H54 (cell line): ENCODE results near the gene NGRN.
A peak's percentile ranks its signal among the peaks of the same experiment; 100 is the strongest.

ENCODE experiments used
- DNase-seq: peaks from one replicate; pipeline ENCODE4 v3.0.0; 2011; ENCODE audit warnings: low spot score, mixed read lengths; ENCODE audit not compliant: insufficient read length
- FAIRE-seq: peaks from 3 replicates; lab custom pipeline; 2011; peaks lifted over from hg19 to GRCh38; lab: Jason Lieb, UNC
- POLR2A ChIP-seq: IDR thresholded peaks from 2 replicates; pipeline ENCODE4 v1.6.1; 2011; ENCODE audit warnings: low read depth, mild to moderate bottlenecking, low read length

Gene NGRN

DNA sequence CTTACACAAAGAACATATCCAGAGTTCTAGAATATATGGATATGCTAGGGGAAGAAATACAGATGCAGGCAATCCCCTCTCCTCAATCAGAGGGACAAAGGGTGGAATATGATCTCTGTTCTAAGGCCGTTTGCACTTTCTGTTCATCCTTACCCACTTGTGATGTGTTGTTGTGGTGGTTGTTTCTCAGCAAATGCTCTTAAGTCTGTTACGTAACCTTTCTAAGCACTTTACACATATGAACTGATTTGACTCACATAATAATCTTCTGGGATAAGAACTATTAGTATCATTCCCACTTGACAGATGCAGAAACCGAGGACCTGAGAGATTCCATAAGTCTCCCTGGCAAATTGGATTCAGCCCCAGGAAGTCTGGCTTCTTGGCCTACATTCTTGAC, 40.5 kb downstream of the NGRN start:
- FAIRE-seq (no peak), DNase-seq (no peak)

DNA sequence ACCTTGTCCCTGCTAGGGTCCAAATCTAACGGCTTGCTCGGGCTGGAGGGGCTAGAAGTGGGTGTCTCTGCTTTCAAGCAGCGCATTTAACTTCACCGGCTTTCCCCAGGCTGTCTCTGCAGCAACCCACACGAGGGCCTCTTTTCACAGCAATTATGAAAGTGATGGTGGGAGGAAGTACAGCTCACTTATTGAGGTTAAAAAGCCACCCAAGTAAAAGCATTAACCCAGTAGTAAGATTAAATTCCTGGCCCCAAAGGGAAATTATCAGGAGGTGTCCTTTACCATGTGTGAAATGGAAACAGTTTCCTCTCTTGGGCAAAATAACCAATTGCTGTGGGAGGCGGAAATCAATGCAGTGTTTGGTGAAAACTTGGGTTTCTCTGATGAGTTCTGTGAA, 41.1 kb downstream of the NGRN start:
- no peak for TF ChIP-seq POLR2A
- DNase-seq: no peak
- FAIRE-seq: no peak

More for the DNA sequence above, 40.5 kb downstream of the NGRN start:
- TF ChIP-seq POLR2A: no peak

DNA sequence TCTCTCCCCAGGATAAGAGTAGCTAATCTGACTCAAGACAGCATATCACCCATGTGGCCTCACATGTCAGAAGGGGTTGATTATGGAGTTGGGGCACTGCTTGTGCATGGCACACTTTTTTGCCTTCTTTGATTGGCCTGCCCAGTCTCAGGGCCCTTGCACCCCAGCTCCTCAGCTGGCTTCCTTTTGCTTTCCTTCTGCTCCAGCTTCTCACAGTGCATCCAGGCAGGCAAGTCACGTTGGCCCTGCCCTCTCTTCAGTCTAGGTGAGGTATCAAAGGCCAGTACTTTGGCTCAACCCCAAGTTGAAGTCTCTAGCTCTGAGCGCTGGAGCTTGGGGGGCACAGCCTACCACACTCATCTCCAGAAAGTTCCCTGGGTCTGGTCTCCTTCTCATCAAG, 42.2 kb downstream of the NGRN start:
- no peak for DNase-seq
- no peak for TF ChIP-seq POLR2A
- no peak for FAIRE-seq

DNA sequence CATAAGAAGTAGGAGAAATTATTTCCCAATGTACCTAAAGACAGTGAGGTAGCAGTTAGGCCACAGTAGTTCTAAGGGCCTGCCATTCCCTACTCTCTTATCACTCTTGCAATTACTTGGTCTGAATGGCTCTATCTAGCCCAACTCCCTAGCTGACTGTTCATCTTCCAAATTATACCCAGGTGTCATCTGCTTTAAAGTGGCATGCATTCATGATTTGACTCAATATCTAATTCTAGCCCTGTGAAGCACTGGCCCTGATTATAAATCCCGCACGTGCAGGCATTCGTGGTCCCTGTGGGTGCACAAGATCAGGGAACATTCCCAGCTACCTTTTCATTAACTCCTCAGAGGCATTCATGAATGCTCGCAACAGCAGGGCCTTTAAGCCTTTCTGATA, 43.5 kb downstream of the NGRN start:
- no peak for FAIRE-seq
- no peak for TF ChIP-seq POLR2A
- no peak for DNase-seq

DNA sequence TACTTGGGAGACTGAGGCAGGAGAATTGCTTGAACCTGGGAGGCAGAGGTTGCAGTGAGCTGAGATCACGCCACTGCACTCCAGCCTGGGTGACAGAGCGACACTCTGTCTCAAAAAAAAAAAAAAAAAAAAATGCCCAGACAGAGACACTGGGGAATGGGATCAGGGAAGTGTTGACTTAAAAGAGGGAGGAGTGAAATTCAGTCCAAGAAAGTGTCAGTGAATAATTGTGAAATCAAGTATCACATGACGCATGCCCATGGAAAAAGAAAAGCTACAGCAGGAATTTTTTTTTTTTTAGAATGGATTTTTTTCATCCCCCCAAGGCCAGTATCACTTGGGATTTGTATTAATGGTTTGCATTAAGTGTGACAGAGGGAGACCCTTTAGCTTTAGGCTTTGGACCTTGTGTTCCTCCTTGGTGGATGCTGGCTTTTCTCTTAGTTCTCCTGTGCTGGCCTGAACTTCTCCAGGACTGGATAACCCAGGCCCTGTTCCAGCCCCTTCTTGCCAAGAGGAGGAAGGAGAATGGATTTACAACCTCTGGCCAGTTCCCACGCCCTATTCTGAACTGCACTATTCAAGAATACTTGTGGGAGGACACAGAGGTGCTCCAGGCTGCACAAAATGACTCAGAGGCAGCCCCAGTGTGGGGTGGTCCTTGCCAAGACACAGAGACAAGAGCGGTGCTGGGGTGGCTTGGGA, 50.0 kb downstream of the NGRN start:
- DNase-seq (no peak), FAIRE-seq (no peak)
- TF ChIP-seq POLR2A: no peak

DNA sequence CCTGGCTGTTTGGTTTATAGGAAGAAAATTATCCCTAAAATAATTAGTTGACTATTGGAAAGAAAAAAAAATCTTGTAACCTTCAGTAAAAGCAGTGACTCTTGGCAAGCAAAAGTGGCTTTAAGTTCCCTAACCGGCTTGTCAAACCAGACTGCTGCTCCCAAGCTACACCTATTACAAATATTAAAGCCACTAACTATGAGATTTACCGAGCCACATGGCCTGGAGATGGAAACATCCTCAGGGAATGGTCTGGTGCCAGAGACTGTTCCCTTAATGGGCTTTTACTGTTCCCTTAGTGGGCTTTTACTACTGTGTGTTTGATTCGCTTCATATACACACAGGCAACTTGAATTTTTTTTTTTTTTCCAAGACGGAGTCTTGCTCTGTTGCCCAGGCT, 50.7 kb downstream of the NGRN start:
- TF ChIP-seq POLR2A: no peak
- no peak for FAIRE-seq
- DNase-seq: no peak

DNA sequence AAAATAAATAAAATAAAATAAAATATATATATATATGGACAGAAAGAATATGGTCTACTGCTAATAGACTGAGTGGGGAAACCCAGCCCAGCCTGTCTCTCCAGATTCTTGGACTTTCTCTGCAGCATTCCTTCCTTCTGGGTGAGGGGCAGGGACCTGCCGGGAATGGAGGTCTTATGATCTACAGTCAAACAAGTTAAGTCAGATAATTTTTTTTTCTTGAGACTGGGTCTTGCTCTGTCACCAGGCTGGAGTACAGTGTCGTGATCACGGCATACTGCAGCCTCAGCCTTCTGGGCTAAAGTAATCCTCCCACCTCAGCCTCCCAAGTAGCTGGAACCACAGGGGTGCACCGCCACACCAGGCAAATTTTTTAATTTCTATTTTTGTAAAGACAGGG, 53.1 kb downstream of the NGRN start:
- no peak for DNase-seq
- TF ChIP-seq POLR2A: no peak
- FAIRE-seq: no peak

DNA sequence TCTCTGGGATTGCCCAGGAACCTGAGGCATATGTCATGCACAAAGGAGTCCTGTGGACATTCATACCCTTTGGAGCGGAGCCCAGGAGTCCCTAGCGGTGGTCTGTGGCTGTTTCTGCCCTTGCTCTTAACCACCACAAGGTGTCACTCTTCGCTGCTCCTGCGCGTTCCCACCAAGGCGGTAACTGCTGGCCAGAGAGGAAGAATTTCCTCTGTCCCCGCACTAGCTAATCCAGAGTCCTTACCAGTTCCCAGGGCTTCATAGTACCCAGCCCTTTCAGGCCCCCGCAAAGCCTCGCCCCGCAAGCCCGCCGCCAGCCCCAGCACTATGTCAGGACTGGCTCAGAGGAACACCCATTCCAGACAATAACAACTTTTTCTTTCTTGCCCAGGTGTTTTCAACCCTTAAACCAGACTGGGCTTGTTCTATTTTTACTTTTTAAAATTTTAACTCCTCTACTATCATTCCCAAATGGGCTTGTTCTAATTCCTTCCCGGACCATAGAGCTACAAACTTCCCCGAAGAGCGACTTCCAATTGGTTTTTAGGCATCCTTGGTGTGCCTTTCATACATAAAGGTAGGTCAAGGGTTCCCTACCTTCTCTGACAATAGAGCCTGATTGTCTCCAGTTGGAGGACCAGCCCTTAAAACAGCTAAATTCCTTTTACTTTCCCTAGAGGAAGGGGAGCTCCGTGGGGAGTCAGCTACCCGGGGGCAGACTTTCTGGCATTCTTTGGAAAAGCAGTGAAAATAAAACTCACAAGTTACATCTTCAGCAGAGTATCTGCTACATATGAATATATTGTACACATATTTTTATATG, 54.8 kb downstream of the NGRN start:
- FAIRE-seq: peak; percentile 92
- TF ChIP-seq POLR2A: no peak
- DNase-seq: peak; percentile 51

DNA sequence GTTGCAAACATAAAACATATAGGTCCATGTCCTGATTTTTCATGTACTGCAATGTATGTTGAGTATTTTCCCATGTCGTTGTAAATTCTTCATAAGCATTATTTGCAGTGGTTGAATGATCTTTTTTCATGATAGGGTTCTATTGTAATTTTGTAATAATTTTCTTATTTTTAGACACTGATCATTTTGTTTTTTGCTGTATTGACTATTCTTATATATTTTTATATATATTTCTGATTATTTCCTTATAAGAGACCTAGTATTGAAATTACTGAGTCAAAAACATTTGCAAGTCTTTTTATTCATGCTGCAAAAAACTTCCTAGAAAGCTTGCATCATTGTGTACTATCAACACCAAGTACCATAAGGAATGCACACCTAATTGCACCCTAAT, 55.4 kb downstream of the NGRN start:
- FAIRE-seq: no peak
- no peak for DNase-seq
- TF ChIP-seq POLR2A: no peak
